Superior temporal gyrus (tissue), 1 donor: ENCODE measurements around the gene IFI27L1.

Experiments
- DNase-seq: peaks from one replicate; pipeline ENCODE4 v3.0.0-alpha.2; 2016; ENCODE audit errors: extremely low spot score

IFI27L1 gene

DNA sequence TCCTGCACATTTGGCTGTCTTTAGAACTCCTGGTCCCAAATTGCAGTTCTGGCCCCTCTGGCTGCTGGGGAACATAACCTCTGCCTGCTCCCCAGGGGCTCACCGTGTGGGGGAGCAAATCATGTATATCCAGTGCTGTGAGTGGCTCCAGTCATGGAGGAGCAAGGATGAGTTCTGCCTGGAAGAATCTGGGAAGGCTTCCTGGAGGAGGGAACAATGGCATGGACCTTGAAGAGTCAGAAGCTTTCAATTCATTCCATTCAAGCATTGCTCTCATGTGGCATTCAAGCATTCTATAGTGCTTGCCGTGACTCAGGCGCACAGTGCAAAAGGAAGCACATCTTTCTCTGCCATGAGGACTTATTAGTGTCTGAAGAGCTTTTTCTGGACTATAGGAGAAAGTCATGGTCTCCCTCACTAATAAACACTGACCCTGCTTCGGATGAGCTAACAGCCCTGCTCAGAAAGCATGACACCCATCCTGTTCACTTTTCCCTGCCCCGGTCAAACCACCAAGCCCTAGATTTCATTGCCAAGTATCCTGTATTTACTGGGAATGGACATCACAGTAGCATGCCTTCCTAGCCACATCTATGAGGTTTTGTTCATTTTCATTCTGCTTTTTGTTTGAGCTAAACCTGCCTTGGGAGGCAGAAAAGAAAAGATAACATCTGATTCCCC lies 32.9 kb downstream of the IFI27L1 start:
- DNase-seq = no peak

GRCh38 chr14:94114589-94115057 lies 33.5 kb downstream of the IFI27L1 start:
- DNase-seq = no peak

GRCh38 chr14:94115058-94115591 lies 34.0 kb downstream of the IFI27L1 start:
- peak; percentile 15 for DNase-seq

DNA sequence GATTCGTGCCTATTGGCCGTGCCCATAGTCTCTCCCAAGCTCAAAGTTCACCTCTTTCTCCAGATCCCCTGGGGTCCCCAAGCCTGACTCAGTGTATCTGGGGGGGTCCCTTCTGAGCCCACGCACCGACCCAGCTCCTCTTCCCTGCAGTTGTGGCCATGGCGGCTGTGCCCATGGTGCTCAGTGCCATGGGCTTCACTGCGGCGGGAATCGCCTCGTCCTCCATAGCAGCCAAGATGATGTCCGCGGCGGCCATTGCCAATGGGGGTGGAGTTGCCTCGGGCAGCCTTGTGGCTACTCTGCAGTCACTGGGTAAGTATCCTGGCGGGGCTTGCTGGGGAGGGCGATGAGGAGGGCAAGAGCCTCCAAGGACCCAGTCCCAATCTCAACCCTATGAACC lies 34.5 kb downstream of the IFI27L1 start:
- DNase-seq = no peak

GRCh38 chr14:94116701-94117100 lies 35.6 kb downstream of the IFI27L1 start:
- DNase-seq = no peak

- DNase-seq = no peak
Measured at GRCh38 chr14:94117856-94118255, 36.7 kb downstream of the IFI27L1 start.

GRCh38 chr14:94119071-94119470 lies 38.0 kb downstream of the IFI27L1 start:
- no peak for DNase-seq

GRCh38 chr14:94120667-94121340 lies 39.7 kb downstream of the IFI27L1 start:
- DNase-seq = no peak

DNA sequence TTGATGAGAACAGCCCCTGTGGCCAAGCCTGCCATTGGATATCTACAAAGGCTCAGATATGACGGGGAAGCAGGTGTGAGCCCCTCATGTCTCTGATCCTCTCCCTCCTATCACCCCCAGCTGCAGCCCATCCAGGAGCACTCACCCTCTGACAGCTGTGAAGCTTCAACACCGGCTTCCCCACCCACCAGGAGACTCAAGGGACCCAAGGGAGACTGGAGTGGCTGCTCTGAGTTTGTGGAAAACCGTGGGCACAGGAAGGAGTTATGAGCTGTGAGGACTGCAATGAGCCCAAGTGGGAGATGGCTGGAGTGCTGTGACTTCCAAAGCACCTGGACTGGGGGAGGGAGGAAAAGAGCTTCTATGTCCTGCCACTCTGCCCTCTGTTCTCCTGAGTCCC lies 40.4 kb downstream of the IFI27L1 start:
- no peak for DNase-seq

DNA sequence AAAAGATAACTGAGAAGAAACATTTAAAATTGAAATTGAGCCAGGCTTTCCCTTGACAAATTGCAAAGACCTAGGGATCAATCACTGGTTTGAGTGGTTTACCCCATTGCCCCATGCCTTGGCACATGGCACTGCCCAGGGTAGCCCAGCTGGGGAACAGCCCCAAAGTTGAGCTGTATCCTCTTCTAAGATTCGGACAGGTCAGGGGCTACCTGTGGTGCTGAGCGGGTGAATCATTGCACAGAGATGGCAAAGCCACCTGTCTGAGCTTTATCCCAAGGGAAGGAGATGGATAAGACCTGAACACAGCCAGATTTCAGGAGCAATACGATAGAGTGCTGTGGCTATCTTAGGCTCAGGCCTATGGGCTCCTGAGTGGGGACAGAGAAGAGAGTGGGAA lies 41.3 kb downstream of the IFI27L1 start:
- no peak for DNase-seq

- DNase-seq = no peak
Measured at GRCh38 chr14:94123296-94123695, 42.2 kb downstream of the IFI27L1 start.

GRCh38 chr14:94123868-94124267 lies 42.8 kb downstream of the IFI27L1 start:
- DNase-seq = no peak

DNA sequence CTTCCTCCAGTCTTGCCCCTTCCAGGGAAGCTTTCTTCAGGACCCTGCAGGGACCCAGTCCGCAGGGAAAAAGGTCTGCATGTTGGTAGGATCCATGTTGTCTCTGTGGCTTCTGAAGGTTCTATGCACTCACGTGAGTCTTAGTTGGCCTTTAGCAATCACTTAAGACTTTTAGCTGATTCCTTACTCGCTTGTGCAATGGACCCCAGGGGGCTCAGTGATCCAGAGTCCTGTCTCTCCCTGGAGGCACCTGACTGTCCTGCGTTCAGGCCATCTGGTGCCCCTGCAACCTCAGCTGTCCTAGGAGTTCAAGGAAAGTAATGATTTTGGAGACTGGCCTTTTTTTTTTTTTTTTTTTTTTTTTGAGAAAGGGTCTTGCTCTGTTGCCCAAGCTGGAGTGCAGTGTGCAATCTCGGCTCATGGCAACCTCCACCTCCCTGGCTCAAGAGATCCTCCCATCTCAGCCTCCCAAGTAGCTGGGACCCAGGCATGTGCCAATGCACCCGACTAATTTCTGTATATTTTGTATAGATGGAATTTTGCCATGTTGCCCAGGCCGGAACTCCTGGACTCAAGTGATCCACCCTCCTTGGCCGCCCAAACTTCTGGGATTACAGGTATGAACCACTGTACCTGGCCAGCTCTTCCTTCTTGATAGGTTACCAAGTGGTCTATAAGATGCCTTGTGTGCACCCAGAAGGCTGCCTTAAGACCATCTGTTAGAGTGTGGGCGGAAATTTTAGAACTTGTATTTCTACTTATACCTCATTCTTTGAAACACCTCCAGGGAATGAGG lies 43.7 kb downstream of the IFI27L1 start:
- DNase-seq = peak; percentile 23

- DNase-seq = no peak
Measured at GRCh38 chr14:94125659-94126418, 44.7 kb downstream of the IFI27L1 start.

- no peak for DNase-seq
Measured at GRCh38 chr14:94126419-94126677, 45.2 kb downstream of the IFI27L1 start.

DNA sequence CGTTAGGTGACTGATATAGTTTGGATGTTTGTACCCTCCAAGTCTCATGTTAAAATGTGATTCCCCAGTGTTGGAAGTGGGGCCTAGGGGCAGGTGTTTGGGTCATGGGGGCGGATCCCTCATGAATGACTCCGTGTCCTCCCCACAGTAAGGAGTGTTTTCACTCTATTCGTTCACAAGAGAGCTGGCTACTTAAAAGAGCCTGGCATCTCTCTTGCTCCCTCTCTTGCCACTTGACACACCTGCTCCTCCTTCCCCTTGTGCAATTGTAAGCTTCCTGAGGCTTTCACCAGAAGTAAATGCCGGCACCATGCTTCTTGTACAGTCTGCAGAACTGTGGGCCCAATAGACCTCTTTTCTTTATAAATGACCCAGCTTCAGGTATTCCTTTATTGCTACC lies 45.7 kb downstream of the IFI27L1 start:
- no peak for DNase-seq

DNA sequence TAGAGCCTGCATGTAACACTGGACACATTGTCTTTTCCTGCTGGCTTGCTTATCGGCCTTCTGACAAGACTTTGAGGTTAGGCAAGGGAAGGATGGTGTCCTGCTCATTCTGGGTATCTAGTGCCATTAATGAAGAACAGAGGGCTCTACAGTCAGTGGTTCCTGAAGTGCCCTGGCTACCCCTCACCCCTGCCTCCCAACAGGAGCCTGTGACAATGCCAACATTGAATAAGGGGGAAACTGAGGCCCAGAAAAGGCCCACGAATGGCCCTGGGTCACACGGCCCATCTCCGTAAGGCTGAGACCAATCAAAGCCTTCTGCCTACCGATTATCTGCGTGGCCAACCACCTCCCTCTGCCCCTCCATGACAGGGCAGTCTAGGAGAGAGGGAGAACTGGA lies 46.2 kb downstream of the IFI27L1 start:
- no peak for DNase-seq

DNA sequence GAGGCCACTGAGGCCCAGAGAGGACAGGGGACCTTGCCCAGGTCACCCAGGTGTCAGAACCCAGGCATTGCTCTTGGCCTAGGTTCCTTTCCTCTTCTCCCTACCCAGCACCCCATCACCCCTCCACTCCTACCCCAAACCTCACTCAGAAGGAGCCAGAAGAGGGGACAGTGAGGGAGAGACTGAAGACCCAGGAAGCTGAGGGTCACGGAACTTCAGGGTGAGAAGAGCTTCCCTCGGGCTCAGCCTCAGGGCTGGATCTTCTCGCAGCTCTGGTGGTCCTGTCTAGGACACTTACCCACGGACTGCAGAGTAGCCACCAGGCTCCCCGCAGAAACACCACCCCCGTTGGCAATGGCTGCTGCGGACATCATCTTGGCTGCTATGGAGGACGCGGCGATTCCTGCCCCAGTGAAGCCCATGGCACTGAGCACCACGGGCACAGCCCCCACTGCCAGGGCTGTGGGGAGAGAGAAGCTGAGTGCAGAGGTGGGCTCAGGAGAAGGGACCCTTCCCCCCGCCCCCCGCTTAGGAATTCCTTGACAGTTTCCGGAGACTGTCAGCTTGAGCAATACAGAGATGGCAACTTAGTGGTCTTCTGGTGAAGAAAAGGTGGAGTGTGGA lies 47.2 kb downstream of the IFI27L1 start:
- DNase-seq = no peak

DNA sequence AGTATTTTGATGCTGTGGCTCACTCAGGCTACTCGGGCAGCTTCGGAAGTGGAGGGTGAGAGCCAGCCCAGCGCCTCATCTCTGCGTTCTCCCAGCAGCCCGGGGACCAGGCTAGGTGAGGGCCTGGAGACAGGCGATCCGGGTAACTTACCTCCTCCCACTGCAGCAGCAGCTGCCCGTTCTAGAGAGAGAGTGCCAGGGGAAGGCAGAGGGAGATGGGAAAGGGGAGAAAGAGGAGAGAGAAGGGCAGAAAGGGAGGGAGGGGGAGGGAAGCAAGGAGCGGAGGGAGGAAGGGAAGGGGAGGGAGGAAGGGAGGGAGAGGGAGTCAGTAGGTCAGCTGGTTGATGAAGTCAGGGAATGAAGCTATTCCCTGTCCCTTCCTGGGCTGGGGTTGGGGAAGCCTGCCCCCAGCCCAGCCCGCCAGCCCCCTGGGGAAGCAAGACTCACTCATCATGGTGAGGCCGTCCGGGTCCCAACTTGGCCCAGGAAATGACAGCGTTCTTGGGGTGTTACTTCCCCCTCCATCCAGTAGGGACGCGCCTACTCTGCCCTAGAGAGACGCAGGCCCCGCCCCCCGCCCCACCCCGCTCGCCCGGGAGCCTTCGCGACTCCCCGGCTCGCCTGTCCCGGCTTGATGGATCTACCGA lies 48.1 kb downstream of the IFI27L1 start, which contains the start of gene IFI27L2:
Gene IFI27L2, minus strand, starts transcription at position 494 of the 647 bp plus-strand sequence. Its CDS starts 40 bp downstream, at position 454.
- peak; percentile 80 for DNase-seq

DNA sequence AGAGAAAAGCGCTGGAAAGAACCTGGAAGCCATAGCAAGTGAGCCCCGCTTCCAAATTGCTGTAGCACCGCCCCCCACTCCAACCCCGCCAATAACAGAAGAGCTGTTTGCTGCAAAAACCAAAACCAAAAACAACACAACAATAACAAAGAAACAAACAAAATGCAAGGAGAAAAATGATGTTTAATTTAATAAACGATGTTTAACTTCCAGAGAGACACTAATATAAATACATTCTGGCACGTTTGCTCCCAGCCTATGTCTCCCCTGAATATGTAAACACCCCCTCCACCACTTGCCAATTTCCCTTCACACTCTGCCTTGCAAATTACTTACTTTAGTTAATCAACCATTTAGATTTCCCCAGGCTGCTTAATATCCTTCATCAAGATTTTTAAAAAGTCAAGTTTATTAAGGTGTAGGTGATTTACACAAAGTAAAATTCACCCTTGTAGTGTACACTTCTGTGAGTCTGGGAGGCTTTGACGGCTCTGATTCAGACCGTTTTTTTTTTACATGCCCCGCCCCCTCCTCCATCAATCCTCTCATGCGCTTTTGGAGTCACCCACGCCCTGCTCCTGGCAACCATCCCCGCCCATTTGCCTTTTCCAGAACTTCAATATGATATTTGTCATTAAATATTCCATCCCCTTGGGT lies 48.8 kb downstream of the IFI27L1 start:
- DNase-seq = peak; percentile 70
